Measurements from ENCODE around the gene DAP.
A peak's percentile ranks its signal among the peaks of the same experiment; 100 is the strongest.
"Not testable (repeated sequence)": the region's sequence is repeated elsewhere in the genome, so short reads cannot be mapped to it uniquely, and the experiment has no call there.

Gene DAP

GRCh38 chr5:10761185-10761932, at the start of gene DAP:
TSS of gene DAP (minus strand) at chr5:10761234. CDS start at chr5:10761068, 166 bp downstream.
- peak; percentile 90 for DNase-seq (ENCODE audit: low spot score)

- DNase-seq (ENCODE audit: low spot score): no peak
Measured at GRCh38 chr5:10808347-10809226, 47.6 kb upstream of the DAP start.

- DNase-seq (ENCODE audit: low spot score): no peak
Measured at GRCh38 chr5:10801931-10802666, 41.1 kb upstream of the DAP start.

- DNase-seq (ENCODE audit: low spot score): no peak
Measured at GRCh38 chr5:10800852-10801251, 39.8 kb upstream of the DAP start.

GRCh38 chr5:10797261-10797660, 36.2 kb upstream of the DAP start:
- no peak for DNase-seq (ENCODE audit: low spot score)

- DNase-seq (ENCODE audit: low spot score): no peak
Measured at GRCh38 chr5:10793785-10794184, 32.8 kb upstream of the DAP start.

GRCh38 chr5:10792336-10792735, 31.3 kb upstream of the DAP start:
- no peak for DNase-seq (ENCODE audit: low spot score)

GRCh38 chr5:10789726-10790125, 28.7 kb upstream of the DAP start:
- no peak for DNase-seq (ENCODE audit: low spot score)

- no peak for DNase-seq (ENCODE audit: low spot score)
Measured at GRCh38 chr5:10789021-10789420, 28.0 kb upstream of the DAP start.

GRCh38 chr5:10788358-10788757, 27.3 kb upstream of the DAP start:
- DNase-seq (ENCODE audit: low spot score): no peak

- DNase-seq (ENCODE audit: low spot score): no peak
Measured at GRCh38 chr5:10786835-10787234, 25.8 kb upstream of the DAP start.

GRCh38 chr5:10780208-10780607, 19.2 kb upstream of the DAP start:
- DNase-seq (ENCODE audit: low spot score): not testable (repeated sequence)

- DNase-seq (ENCODE audit: low spot score): no peak
Measured at GRCh38 chr5:10779592-10779991, 18.6 kb upstream of the DAP start.

- no peak for DNase-seq (ENCODE audit: low spot score)
Measured at GRCh38 chr5:10778179-10778910, 17.3 kb upstream of the DAP start.

GRCh38 chr5:10775646-10776045, 14.6 kb upstream of the DAP start:
- DNase-seq (ENCODE audit: low spot score): no peak

GRCh38 chr5:10772901-10773585, 12.0 kb upstream of the DAP start:
- DNase-seq (ENCODE audit: low spot score): no peak

- DNase-seq (ENCODE audit: low spot score): no peak
Measured at GRCh38 chr5:10768328-10768899, 7.4 kb upstream of the DAP start.

- no peak for DNase-seq (ENCODE audit: low spot score)
Measured at GRCh38 chr5:10762776-10763500, 1.9 kb upstream of the DAP start.

- DNase-seq (ENCODE audit: low spot score): no peak
Measured at GRCh38 chr5:10761933-10762775, 1.1 kb upstream of the DAP start.

GRCh38 chr5:10760921-10761184, 181 bp downstream of the DAP start:
- no peak for DNase-seq (ENCODE audit: low spot score)

All from CD4-positive, alpha-beta T cell treated with Interleukin-6 at 100 ng/mL for 8 hours (primary cell).